Panc1 (cell line): ENCODE results near the gene TMEM269. TPM values are rescaled to one million over a fixed set of nuclear protein-coding genes. Genes with fewer than 3 reads are reported as not detected.

Source experiments
- ATAC-seq: fragments of 200-7000 bp; cut with Tn5 transposase; 2 replicates; pipeline ENCODE4 v1.9.1; 2020; ENCODE audit warnings: mild to moderate bottlenecking, moderate library complexity
- BruUV-seq: library from RNA; stranded (reverse); fragments of 400-500 nt; replicated peaks from 2 replicates; lab custom pipeline; 2021; lab: Mats Ljungman, UMichigan
- CTCF ChIA-PET: fragments of 300-600 bp; sonication (Branson Sonifier 250); formaldehyde crosslinking; loops from one replicate; lab custom pipeline; 2022; ENCODE audit warnings: antibody characterized with exemption; lab: Charles Lee
- POLR2A ChIA-PET: fragments of 300-600 bp; sonication (Branson Sonifier 250); formaldehyde crosslinking; loops from one replicate; lab custom pipeline; 2022; ENCODE audit warnings: antibody characterized with exemption; lab: Charles Lee
- DNase-seq: peaks from one replicate; pipeline ENCODE4 v3.0.0-alpha.2; 2010; ENCODE audit warnings: low read depth, low spot score
- H3K27ac ChIP-seq: 2 replicates; pipeline ENCODE4 v1.5.1; 2011; ENCODE audit warnings: mild to moderate bottlenecking, low read length, inconsistent platforms
- H3K27me3 ChIP-seq: fragments of 200-500 bp; sonication (Bioruptor generic); 2 replicates; pipeline ENCODE4 v1.6.0; 2014; ENCODE audit warnings: low read length, inconsistent platforms; ENCODE audit not compliant: control insufficient read depth, insufficient read depth
- H3K36me3 ChIP-seq: fragments of 200-500 bp; sonication (Bioruptor generic); 2 replicates; pipeline ENCODE4 v1.5.1; 2014; ENCODE audit warnings: inconsistent platforms, mild to moderate bottlenecking, low read length, moderate library complexity; ENCODE audit not compliant: control insufficient read depth, insufficient read depth
- H3K4me1 ChIP-seq: 2 replicates; pipeline ENCODE4 v1.5.1; 2011; ENCODE audit warnings: inconsistent platforms, mild to moderate bottlenecking, low read length, moderate library complexity; ENCODE audit not compliant: control insufficient read depth, insufficient read depth
- H3K4me3 ChIP-seq, 2 experiments: 2 replicates each; pipeline ENCODE4 v1.5.1; 2011 to 2012; ENCODE audit warnings: low read depth in 2 of 2, low read length in 2 of 2, mild to moderate bottlenecking in 2 of 2, inconsistent platforms in 1 of 2, moderate library complexity in 1 of 2
- H3K9me3 ChIP-seq: fragments of 200-500 bp; sonication (Bioruptor generic); 2 replicates; pipeline ENCODE4 v1.5.1; 2014; ENCODE audit warnings: low read depth, mild to moderate bottlenecking, inconsistent platforms, low read length, moderate library complexity; ENCODE audit not compliant: control insufficient read depth, insufficient read depth
- CTCF ChIP-seq: fragments of 450-650 bp; IDR thresholded peaks from 2 replicates; pipeline ENCODE4 v1.5.1; 2017; ENCODE audit warnings: mild to moderate bottlenecking
- POLR2AphosphoS5 ChIP-seq: IDR thresholded peaks from 2 replicates; pipeline ENCODE4 v1.6.1; 2012; ENCODE audit warnings: mild to moderate bottlenecking, low read depth, low read length, moderate library complexity
- SIN3A ChIP-seq: IDR thresholded peaks from 2 replicates; pipeline ENCODE4 v1.6.1; 2012; ENCODE audit warnings: low read depth, mild to moderate bottlenecking, low read length, moderate library complexity, borderline replicate concordance; ENCODE audit not compliant: insufficient read depth
- TCF7L2 ChIP-seq: IDR thresholded peaks from 2 replicates; pipeline ENCODE4 v1.6.1; 2011; ENCODE audit warnings: mild to moderate bottlenecking, low read depth, low read length, inconsistent platforms
- in situ Hi-C: cut with HindIII; loops from 2 replicates; pipeline ENCODE4 v1.10.0; 2016; ENCODE audit warnings: low sequenced_read_pairs, low pct_unique_long_range_greater_than_20kb
- intact Hi-C: fragments of 100-400 bp; cut with micrococcal nuclease; formaldehyde crosslinking; loops from one replicate; pipeline ENCODE4 v1.10.0; 2022; ENCODE audit not compliant: unreplicated experiment
- total RNA-seq: library from RNA; stranded (reverse); gene quantifications from one replicate; pipeline ENCODE4 v1.2.1, GENCODE V29; 2021; ENCODE audit not compliant: unreplicated experiment
- TF ChIP-seq, protein P1 (sequence below), 2 experiments: IDR thresholded peaks; 2 replicates each; pipeline ENCODE4 v1.6.1; 2011 to 2012; ENCODE audit warnings: low read depth in 2 of 2, control low read depth in 1 of 2, low read length in 1 of 2, mild to moderate bottlenecking in 1 of 2, moderate library complexity in 1 of 2; ENCODE audit not compliant: insufficient read depth in 1 of 2

The TMEM269 gene
- total RNA-seq, 1 experiment from 2014 or later: 0.13 TPM

DNA sequence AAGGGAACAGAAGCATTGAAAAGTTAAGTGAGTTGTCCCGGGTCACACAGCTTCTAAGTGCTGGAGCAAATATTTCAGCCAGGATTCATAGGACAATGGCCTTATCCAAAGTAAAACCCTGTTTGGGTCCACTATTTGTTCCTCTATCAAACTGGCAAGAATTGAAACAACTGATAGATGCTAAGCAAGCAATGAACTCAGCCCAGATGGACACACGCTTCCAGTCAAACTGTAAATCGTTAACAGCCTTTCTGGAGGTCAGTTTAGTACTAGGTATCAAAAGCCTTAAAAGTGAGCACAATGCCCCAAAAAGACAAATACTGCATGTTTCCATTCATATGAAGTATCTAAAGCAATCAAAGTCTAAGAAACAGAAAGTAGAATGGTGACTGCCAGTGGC lies 33.2 kb downstream of the TMEM269 start:
- peak overlapping the region; percentile 63 to 71; a peak in 3 of 4 replicates for H3K4me3 ChIP-seq
- H3K4me1 ChIP-seq: peaks cover 15% of the 10 kb centered on the region
- H3K27me3 ChIP-seq: no peaks in the 10 kb centered on the region
- intact Hi-C loops (no loop called here), in situ Hi-C loops (no loop called here)
- ChIA-PET CTCF (no interaction called here), POLR2A (interaction anchor here (0.6 kb wide), 2 partner anchors 18 to 89 kb away, joined by 3 to 4 read pairs; no protein-coding TSS in a partner anchor)
- H3K9me3 ChIP-seq: no peaks in the 10 kb centered on the region
- BruUV-seq: TSS peak; percentile 74
- ATAC-seq (no peak), DNase-seq (no peak)
- H3K36me3 ChIP-seq: no peaks in the 10 kb centered on the region; the same call in 1 of the 2 replicates
- H3K27ac ChIP-seq: peak overlapping the region; percentile 91; the same call in 1 of the 2 replicates
- TF ChIP-seq TCF7L2: no peak
- TF ChIP-seq POLR2AphosphoS5: no peak
- TF ChIP-seq, protein P1, sequence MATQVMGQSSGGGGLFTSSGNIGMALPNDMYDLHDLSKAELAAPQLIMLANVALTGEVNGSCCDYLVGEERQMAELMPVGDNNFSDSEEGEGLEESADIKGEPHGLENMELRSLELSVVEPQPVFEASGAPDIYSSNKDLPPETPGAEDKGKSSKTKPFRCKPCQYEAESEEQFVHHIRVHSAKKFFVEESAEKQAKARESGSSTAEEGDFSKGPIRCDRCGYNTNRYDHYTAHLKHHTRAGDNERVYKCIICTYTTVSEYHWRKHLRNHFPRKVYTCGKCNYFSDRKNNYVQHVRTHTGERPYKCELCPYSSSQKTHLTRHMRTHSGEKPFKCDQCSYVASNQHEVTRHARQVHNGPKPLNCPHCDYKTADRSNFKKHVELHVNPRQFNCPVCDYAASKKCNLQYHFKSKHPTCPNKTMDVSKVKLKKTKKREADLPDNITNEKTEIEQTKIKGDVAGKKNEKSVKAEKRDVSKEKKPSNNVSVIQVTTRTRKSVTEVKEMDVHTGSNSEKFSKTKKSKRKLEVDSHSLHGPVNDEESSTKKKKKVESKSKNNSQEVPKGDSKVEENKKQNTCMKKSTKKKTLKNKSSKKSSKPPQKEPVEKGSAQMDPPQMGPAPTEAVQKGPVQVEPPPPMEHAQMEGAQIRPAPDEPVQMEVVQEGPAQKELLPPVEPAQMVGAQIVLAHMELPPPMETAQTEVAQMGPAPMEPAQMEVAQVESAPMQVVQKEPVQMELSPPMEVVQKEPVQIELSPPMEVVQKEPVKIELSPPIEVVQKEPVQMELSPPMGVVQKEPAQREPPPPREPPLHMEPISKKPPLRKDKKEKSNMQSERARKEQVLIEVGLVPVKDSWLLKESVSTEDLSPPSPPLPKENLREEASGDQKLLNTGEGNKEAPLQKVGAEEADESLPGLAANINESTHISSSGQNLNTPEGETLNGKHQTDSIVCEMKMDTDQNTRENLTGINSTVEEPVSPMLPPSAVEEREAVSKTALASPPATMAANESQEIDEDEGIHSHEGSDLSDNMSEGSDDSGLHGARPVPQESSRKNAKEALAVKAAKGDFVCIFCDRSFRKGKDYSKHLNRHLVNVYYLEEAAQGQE (IDR thresholded peaks at IDR 0.05; ENCODE audit: insufficient read depth in 1 of 2, low read depth in 2 of 2, low read length in 1 of 2): no peak
- TF ChIP-seq SIN3A: no peak
- no peak for TF ChIP-seq CTCF

- in situ Hi-C loops: no loop called here
- no peak overlapping the region for H3K4me3 ChIP-seq
- no peaks in the 10 kb centered on the region for H3K27me3 ChIP-seq
- H3K4me1 ChIP-seq: peaks cover 12% of the 10 kb centered on the region
- TF ChIP-seq, protein P1 (IDR thresholded peaks at IDR 0.05; ENCODE audit: insufficient read depth in 1 of 2, low read depth in 2 of 2, low read length in 1 of 2): no peak
- H3K36me3 ChIP-seq: no peaks in the 10 kb centered on the region; the same call in 1 of the 2 replicates
- intact Hi-C loops: no loop called here
- no peaks in the 10 kb centered on the region for H3K9me3 ChIP-seq
- no peak overlapping the region for H3K27ac ChIP-seq
- DNase-seq: no peak
- ATAC-seq: no peak
- POLR2A ChIA-PET: interaction anchor here (0.6 to 0.7 kb wide), 2 partner anchors 109 to 233 kb away, joined by 3 to 9 read pairs; no protein-coding TSS in a partner anchor
- no TSS peak for BruUV-seq
- CTCF ChIA-PET: no interaction called here
These were observed 36.0 kb downstream of the TMEM269 start for GRCh38 chr1:42820813-42821212.
